ENCODE measurements around the gene NSD2.

Gene NSD2

GRCh38 chr4:1987296-1987695, 116.1 kb downstream of the NSD2 start:
- POLR2A ChIA-PET, result interaction anchor here (1.2 kb wide), 1 partner anchor 19 kb away, joined by 3 read pairs; no protein-coding TSS in a partner anchor
- DNase-seq (ENCODE audit: extremely low spot score), result no peak
- CTCF ChIA-PET, result no interaction called here
- TF ChIP-seq FOXM1 (IDR thresholded peaks at IDR 0.05; ENCODE audit: borderline replicate concordance) (no peak), FOXK2 (IDR thresholded peaks at IDR 0.05) (no peak), BHLHE40 (IDR thresholded peaks at IDR 0.05; ENCODE audit: borderline replicate concordance) (no peak), LEF1 (IDR thresholded peaks at IDR 0.05; ENCODE audit: borderline replicate concordance) (no peak)

GRCh38 chr4:1987721-1988326, 116.6 kb downstream of the NSD2 start:
- TF ChIP-seq BHLHE40 (IDR thresholded peaks at IDR 0.05; ENCODE audit: borderline replicate concordance) (no peak), ZNF384 (IDR thresholded peaks at IDR 0.05) (no peak), PKNOX1 (IDR thresholded peaks at IDR 0.05) (no peak), FOXA1 (IDR thresholded peaks at IDR 0.05) (no peak), CTBP1 (IDR thresholded peaks at IDR 0.05; ENCODE audit: borderline replicate concordance) (no peak), ELF4 (IDR thresholded peaks at IDR 0.05) (no peak), SUZ12 (IDR thresholded peaks at IDR 0.05) (no peak), SP1 (IDR thresholded peaks at IDR 0.05) (no peak), TARDBP (IDR thresholded peaks at IDR 0.05) (no peak), FOXK2 (IDR thresholded peaks at IDR 0.05) (no peak), NFRKB (IDR thresholded peaks at IDR 0.05) (no peak), L3MBTL2 (conservative IDR thresholded peaks at IDR 0.05) (no peak), LEF1 (IDR thresholded peaks at IDR 0.05; ENCODE audit: borderline replicate concordance) (no peak), ARNT (IDR thresholded peaks at IDR 0.05) (no peak), FOXM1 (IDR thresholded peaks at IDR 0.05; ENCODE audit: borderline replicate concordance) (no peak), HDGF (IDR thresholded peaks at IDR 0.05; ENCODE audit: borderline replicate concordance) (no peak)
- ChIA-PET POLR2A (interaction anchor here (1.2 kb wide), 1 partner anchor 18 kb away, joined by 3 read pairs; no protein-coding TSS in a partner anchor), CTCF (no interaction called here)
- no peak for DNase-seq (ENCODE audit: extremely low spot score)

GRCh38 chr4:1988327-1988724, 117.1 kb downstream of the NSD2 start:
- TF ChIP-seq NFRKB (IDR thresholded peaks at IDR 0.05) (no peak), FOXM1 (IDR thresholded peaks at IDR 0.05; ENCODE audit: borderline replicate concordance) (no peak), LEF1 (IDR thresholded peaks at IDR 0.05; ENCODE audit: borderline replicate concordance) (no peak), PKNOX1 (IDR thresholded peaks at IDR 0.05) (no peak), TARDBP (IDR thresholded peaks at IDR 0.05) (no peak), HDGF (IDR thresholded peaks at IDR 0.05; ENCODE audit: borderline replicate concordance) (no peak), SUZ12 (IDR thresholded peaks at IDR 0.05) (no peak), ARNT (IDR thresholded peaks at IDR 0.05) (no peak), CTBP1 (IDR thresholded peaks at IDR 0.05; ENCODE audit: borderline replicate concordance) (no peak), ZNF384 (IDR thresholded peaks at IDR 0.05) (no peak), BHLHE40 (IDR thresholded peaks at IDR 0.05; ENCODE audit: borderline replicate concordance) (no peak), L3MBTL2 (conservative IDR thresholded peaks at IDR 0.05) (no peak), SP1 (IDR thresholded peaks at IDR 0.05) (no peak), FOXK2 (IDR thresholded peaks at IDR 0.05) (no peak), FOXA1 (IDR thresholded peaks at IDR 0.05) (no peak), ELF4 (IDR thresholded peaks at IDR 0.05) (no peak)
- no peak for DNase-seq (ENCODE audit: extremely low spot score)
- POLR2A ChIA-PET, result interaction anchor here (1.2 kb wide), 1 partner anchor 18 kb away, joined by 3 read pairs; no protein-coding TSS in a partner anchor
- CTCF ChIA-PET, result no interaction called here

DNA sequence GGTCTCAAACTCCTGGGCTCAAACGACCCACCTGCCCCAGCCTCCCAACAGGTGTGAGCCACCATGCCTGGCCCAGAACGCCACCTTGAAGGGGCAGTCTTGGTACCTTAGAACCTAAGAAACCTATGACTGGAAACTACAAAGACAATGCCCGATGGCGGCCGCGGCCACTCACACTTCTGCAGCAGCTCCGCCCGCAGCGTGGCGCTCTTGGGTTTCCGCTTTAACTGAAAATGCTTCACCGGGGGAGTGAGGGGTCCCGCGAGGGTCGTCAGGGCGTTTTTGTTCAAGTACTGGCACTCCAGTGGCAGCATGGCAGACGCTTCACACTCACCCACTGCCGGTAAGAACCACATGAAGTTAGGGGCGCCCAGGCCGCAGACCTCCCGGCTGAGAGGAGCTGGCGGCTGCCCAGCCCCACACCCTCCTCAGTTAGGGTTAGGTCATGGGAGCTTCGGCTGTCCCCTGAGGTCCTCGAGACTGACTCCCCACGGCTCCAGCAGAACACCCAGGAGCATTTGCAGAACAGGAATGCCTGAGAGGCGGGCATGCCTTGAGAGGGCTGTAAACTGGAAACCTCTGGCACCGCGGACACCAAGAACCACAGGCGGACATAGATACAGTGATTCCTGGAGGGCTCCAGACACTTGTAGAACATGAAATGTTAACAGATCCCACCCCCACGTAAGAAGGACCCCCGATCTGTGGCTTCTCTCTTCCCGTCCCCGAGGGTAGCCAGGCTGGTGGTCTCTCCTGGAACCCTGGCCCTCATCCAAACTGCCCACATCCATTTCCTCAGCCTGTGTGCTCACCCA, 118.5 kb downstream of the NSD2 start:
- CTCF ChIA-PET, result no interaction called here

GRCh38 chr4:1990348-1990645, 119.1 kb downstream of the NSD2 start:
- ChIA-PET POLR2A (interaction anchor here (1.5 kb wide), 1 partner anchor 19 kb away, joined by 3 read pairs; no protein-coding TSS in a partner anchor), CTCF (no interaction called here)
- no peak for DNase-seq (ENCODE audit: extremely low spot score)
- TF ChIP-seq SP1 (IDR thresholded peaks at IDR 0.05) (no peak), FOXM1 (IDR thresholded peaks at IDR 0.05; ENCODE audit: borderline replicate concordance) (no peak), SUZ12 (IDR thresholded peaks at IDR 0.05) (no peak), BHLHE40 (IDR thresholded peaks at IDR 0.05; ENCODE audit: borderline replicate concordance) (no peak), ZNF384 (IDR thresholded peaks at IDR 0.05) (no peak), HDGF (IDR thresholded peaks at IDR 0.05; ENCODE audit: borderline replicate concordance) (no peak), FOXA1 (IDR thresholded peaks at IDR 0.05) (no peak), PKNOX1 (IDR thresholded peaks at IDR 0.05) (no peak), TARDBP (IDR thresholded peaks at IDR 0.05) (no peak), FOXK2 (IDR thresholded peaks at IDR 0.05) (no peak), NFRKB (IDR thresholded peaks at IDR 0.05) (no peak), CTBP1 (IDR thresholded peaks at IDR 0.05; ENCODE audit: borderline replicate concordance) (no peak), LEF1 (IDR thresholded peaks at IDR 0.05; ENCODE audit: borderline replicate concordance) (no peak), L3MBTL2 (conservative IDR thresholded peaks at IDR 0.05) (no peak), ARNT (IDR thresholded peaks at IDR 0.05) (no peak), ELF4 (IDR thresholded peaks at IDR 0.05) (no peak)

More for the DNA sequence above, 118.5 kb downstream of the NSD2 start:
- TF ChIP-seq CTBP1 (IDR thresholded peaks at IDR 0.05; ENCODE audit: borderline replicate concordance) (no peak), LEF1 (IDR thresholded peaks at IDR 0.05; ENCODE audit: borderline replicate concordance) (no peak), HDGF (IDR thresholded peaks at IDR 0.05; ENCODE audit: borderline replicate concordance) (no peak), FOXK2 (IDR thresholded peaks at IDR 0.05) (no peak), ELF4 (IDR thresholded peaks at IDR 0.05) (no peak), FOXM1 (IDR thresholded peaks at IDR 0.05; ENCODE audit: borderline replicate concordance) (no peak), ZNF384 (IDR thresholded peaks at IDR 0.05) (no peak), SP1 (IDR thresholded peaks at IDR 0.05) (no peak), PKNOX1 (IDR thresholded peaks at IDR 0.05) (no peak), FOXA1 (IDR thresholded peaks at IDR 0.05) (no peak), SUZ12 (IDR thresholded peaks at IDR 0.05) (no peak)
- POLR2A ChIA-PET, result interaction anchor here (1.1 to 1.5 kb wide), 2 partner anchors 20 to 143 kb away, joined by 3 read pairs; no protein-coding TSS in a partner anchor
- DNase-seq (ENCODE audit: extremely low spot score), result no peak
